Immature natural killer cell (primary cell): Measurements from ENCODE around the gene ELP5. TPM values are rescaled to one million over a fixed set of nuclear protein-coding genes. Genes with fewer than 3 reads are reported as not detected.

Experiments used
- DNase-seq, 3 donors: peaks; one replicate each; pipeline ENCODE4 v3.0.0; 2022; ENCODE audit warnings: mixed read lengths in 1 of 3
- H3K27ac Mint-ChIP-seq, 6 donors: one replicate each; pipeline ENCODE4 v1.8.0; 2020; ENCODE audit warnings: mixed read lengths in 6 of 6, mild to moderate bottlenecking in 5 of 6, inconsistent platforms in 4 of 6, moderate library complexity in 3 of 6
- H3K27me3 Mint-ChIP-seq, 3 donors: one replicate each; pipeline ENCODE4 v1.8.0; 2020 to 2021; ENCODE audit warnings: low read depth in 3 of 3, mild to moderate bottlenecking in 3 of 3, mixed read lengths in 3 of 3, moderate library complexity in 3 of 3, inconsistent platforms in 1 of 3
- H3K36me3 Mint-ChIP-seq, 3 donors: one replicate each; pipeline ENCODE4 v1.8.0; 2020; ENCODE audit warnings: mixed read lengths in 3 of 3, inconsistent platforms in 2 of 3, mild to moderate bottlenecking in 2 of 3
- H3K4me1 Mint-ChIP-seq, 2 donors: one replicate each; pipeline ENCODE4 v1.8.0; 2020; ENCODE audit warnings: inconsistent platforms in 2 of 2, mild to moderate bottlenecking in 2 of 2, mixed read lengths in 2 of 2, moderate library complexity in 1 of 2
- H3K4me3 Mint-ChIP-seq, 5 donors: one replicate each; pipeline ENCODE4 v1.8.0; 2020; ENCODE audit warnings: mild to moderate bottlenecking in 5 of 5, mixed read lengths in 5 of 5, inconsistent platforms in 3 of 5, moderate library complexity in 3 of 5
- H3K9me3 Mint-ChIP-seq, 6 donors: one replicate each; pipeline ENCODE4 v1.8.0; 2020; ENCODE audit warnings: mild to moderate bottlenecking in 6 of 6, mixed read lengths in 6 of 6, inconsistent platforms in 4 of 6, moderate library complexity in 3 of 6
- polyA plus RNA-seq, 3 donors: library from polyadenylated mRNA; unstranded; fragments of 300-500 nt; fragmentation: Illumina TruSeq; gene quantifications; one replicate each; pipeline ENCODE4 v1.2.3, GENCODE V29; 2021

ELP5 gene
- polyA plus RNA-seq, 3 donors from 2014 or later = 65.0 to 108 (median 89.0) TPM

- DNase-seq = no peak
- Mint-ChIP-seq H3K4me3 (peak overlapping the region; percentile 60 to 93 (median 90)), H3K4me1 (peaks cover 32% of the 10 kb centered on the region in 2 donors), H3K36me3 (peaks cover 4 to 8% (median 5%) of the 10 kb centered on the region in 3 donors), H3K27ac (peak overlapping the region; percentile 83 to 95 (median 90)), H3K27me3 (peaks cover 0 to 5% (median 3%) of the 10 kb centered on the region in 3 donors), H3K9me3 (no peaks in the 10 kb centered on the region)
Observed at GRCh38 chr17:7221278-7222092, 30.5 kb upstream of the ELP5 start.

- peak overlapping the region in 2 of 5 donors; percentile 24 to 33 for H3K4me3 Mint-ChIP-seq
- H3K27me3 Mint-ChIP-seq = peaks cover 0 to 3% (median 3%) of the 10 kb centered on the region in 3 donors
- peaks cover 28% of the 10 kb centered on the region in 2 donors for H3K4me1 Mint-ChIP-seq
- H3K27ac Mint-ChIP-seq = peak overlapping the region in 2 of 6 donors; percentile 34 to 90
- DNase-seq = no peak
- H3K36me3 Mint-ChIP-seq = peaks cover 4 to 8% (median 5%) of the 10 kb centered on the region in 3 donors
- H3K9me3 Mint-ChIP-seq = no peaks in the 10 kb centered on the region
Observed at GRCh38 chr17:7222093-7222971, 29.7 kb upstream of the ELP5 start.

DNA sequence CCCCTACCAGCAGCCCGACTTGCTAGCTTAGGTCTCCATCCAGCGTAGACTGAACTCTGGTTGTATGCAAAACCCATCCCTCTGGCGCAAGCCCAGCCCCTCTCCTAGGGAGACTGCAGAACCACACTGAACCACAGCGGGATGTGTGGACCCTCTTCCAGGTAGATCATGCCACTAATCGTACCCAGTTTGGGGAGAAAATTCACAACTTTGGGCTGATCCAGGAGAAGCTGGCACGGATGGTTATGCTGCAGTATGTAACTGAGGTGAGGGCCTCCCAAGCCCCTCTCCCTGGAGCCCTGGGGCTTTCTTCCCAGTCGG is 29.1 kb upstream of the ELP5 start:
- H3K4me3 Mint-ChIP-seq = no peak overlapping the region
- no peak for DNase-seq
- no peaks in the 10 kb centered on the region for H3K9me3 Mint-ChIP-seq
- peaks cover 0 to 3% (median 2%) of the 10 kb centered on the region in 3 donors for H3K27me3 Mint-ChIP-seq
- H3K27ac Mint-ChIP-seq = no peak overlapping the region
- peaks cover 27 to 28% of the 10 kb centered on the region in 2 donors for H3K4me1 Mint-ChIP-seq
- H3K36me3 Mint-ChIP-seq = peaks cover 4 to 10% (median 6%) of the 10 kb centered on the region in 3 donors

DNA sequence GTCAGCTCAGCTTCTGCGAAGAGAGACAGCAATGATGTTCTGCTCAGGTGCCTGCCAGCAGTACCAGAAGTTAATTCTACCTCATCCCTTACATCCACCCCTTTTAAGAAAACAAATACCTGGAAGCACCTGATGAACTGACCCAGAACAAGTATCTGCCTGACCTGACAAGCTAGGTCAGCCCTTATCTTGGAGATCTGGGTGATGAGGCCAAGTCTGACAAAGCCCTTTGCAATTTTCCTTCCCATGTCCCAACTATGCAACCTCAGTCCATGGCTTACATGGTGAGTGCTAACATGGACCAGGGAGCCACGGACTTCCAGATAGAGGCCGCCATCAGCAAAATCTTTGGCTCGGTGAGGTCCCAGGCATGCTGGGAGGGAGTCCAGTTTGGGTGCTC is 28.6 kb upstream of the ELP5 start:
- no peaks in the 10 kb centered on the region for H3K9me3 Mint-ChIP-seq
- peaks cover 7 to 14% (median 10%) of the 10 kb centered on the region in 3 donors for H3K36me3 Mint-ChIP-seq
- no peak for DNase-seq
- peaks cover 0 to 3% (median 2%) of the 10 kb centered on the region in 3 donors for H3K27me3 Mint-ChIP-seq
- no peak overlapping the region for H3K4me3 Mint-ChIP-seq
- no peak overlapping the region for H3K27ac Mint-ChIP-seq
- peaks cover 27 to 28% of the 10 kb centered on the region in 2 donors for H3K4me1 Mint-ChIP-seq

DNA sequence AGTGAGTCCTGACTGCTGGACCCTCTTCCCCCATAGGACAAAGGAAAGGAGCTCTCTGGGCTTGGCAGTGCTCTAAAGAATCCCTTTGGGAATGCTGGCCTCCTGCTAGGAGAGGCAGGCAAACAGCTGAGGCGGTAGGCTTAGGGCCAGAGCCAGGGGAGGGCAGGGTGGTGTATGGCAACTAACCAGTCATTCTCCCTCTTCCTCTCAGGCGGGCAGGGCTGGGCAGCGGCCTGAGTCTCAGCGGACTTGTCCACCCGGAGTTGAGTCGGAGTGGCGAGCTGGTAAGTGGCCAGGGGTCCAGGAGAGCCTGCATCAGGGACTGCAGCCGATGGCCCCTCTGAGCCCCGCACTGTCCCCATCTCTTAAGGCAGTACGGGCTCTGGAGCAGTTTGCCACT is 27.9 kb upstream of the ELP5 start:
- H3K27me3 Mint-ChIP-seq = peaks cover 0 to 3% (median 2%) of the 10 kb centered on the region in 3 donors
- H3K27ac Mint-ChIP-seq = peak overlapping the region in 1 of 6 donors; percentile 59
- peaks cover 7 to 14% (median 10%) of the 10 kb centered on the region in 3 donors for H3K36me3 Mint-ChIP-seq
- no peak overlapping the region for H3K4me3 Mint-ChIP-seq
- DNase-seq = no peak
- no peaks in the 10 kb centered on the region for H3K9me3 Mint-ChIP-seq
- H3K4me1 Mint-ChIP-seq = peaks cover 22 to 25% of the 10 kb centered on the region in 2 donors

- Mint-ChIP-seq H3K4me3 (no peak overlapping the region), H3K27ac (no peak overlapping the region), H3K4me1 (peaks cover 17 to 19% of the 10 kb centered on the region in 2 donors), H3K36me3 (peaks cover 7 to 14% (median 10%) of the 10 kb centered on the region in 3 donors), H3K9me3 (no peaks in the 10 kb centered on the region), H3K27me3 (peaks cover 0 to 3% (median 0%) of the 10 kb centered on the region in 3 donors)
- no peak for DNase-seq
Observed at GRCh38 chr17:7224661-7225111, 27.3 kb upstream of the ELP5 start.

GRCh38 chr17:7225711-7226331 is 26.2 kb upstream of the ELP5 start:
- peaks cover 0 to 3% (median under 1%) of the 10 kb centered on the region in 3 donors for H3K27me3 Mint-ChIP-seq
- DNase-seq = no peak
- H3K4me3 Mint-ChIP-seq = no peak overlapping the region
- H3K4me1 Mint-ChIP-seq = peaks cover 8 to 10% of the 10 kb centered on the region in 2 donors
- no peaks in the 10 kb centered on the region for H3K9me3 Mint-ChIP-seq
- H3K27ac Mint-ChIP-seq = no peak overlapping the region
- H3K36me3 Mint-ChIP-seq = peaks cover 9 to 19% (median 10%) of the 10 kb centered on the region in 3 donors

GRCh38 chr17:7226721-7227710 is 25.0 kb upstream of the ELP5 start:
- Mint-ChIP-seq H3K4me3 (no peak overlapping the region), H3K36me3 (peaks cover 11 to 21% (median 12%) of the 10 kb centered on the region in 3 donors)

GRCh38 chr17:7228920-7229319 is 23.1 kb upstream of the ELP5 start:
- Mint-ChIP-seq H3K27me3 (peaks cover 4 to 6% (median 5%) of the 10 kb centered on the region in 3 donors), H3K36me3 (peaks cover 8 to 18% (median 9%) of the 10 kb centered on the region in 3 donors), H3K4me1 (peaks cover 20 to 21% of the 10 kb centered on the region in 2 donors), H3K9me3 (no peaks in the 10 kb centered on the region), H3K4me3 (no peak overlapping the region), H3K27ac (no peak overlapping the region)
- no peak for DNase-seq

More at GRCh38 chr17:7226721-7227710, 25.0 kb upstream of the ELP5 start:
- DNase-seq = no peak
- no peaks in the 10 kb centered on the region for H3K9me3 Mint-ChIP-seq
- peaks cover 3 to 5% of the 10 kb centered on the region in 2 donors for H3K4me1 Mint-ChIP-seq
- H3K27me3 Mint-ChIP-seq = peaks cover 0 to 5% (median 2%) of the 10 kb centered on the region in 3 donors
- peak overlapping the region in 1 of 6 donors; percentile 23 for H3K27ac Mint-ChIP-seq

GRCh38 chr17:7229504-7229903 is 22.5 kb upstream of the ELP5 start:
- Mint-ChIP-seq H3K4me1 (peaks cover 24 to 25% of the 10 kb centered on the region in 2 donors), H3K36me3 (peaks cover 7 to 16% (median 9%) of the 10 kb centered on the region in 3 donors), H3K9me3 (no peaks in the 10 kb centered on the region), H3K27ac (no peak overlapping the region), H3K27me3 (peaks cover 7 to 12% (median 9%) of the 10 kb centered on the region in 3 donors), H3K4me3 (no peak overlapping the region)
- no peak for DNase-seq

GRCh38 chr17:7232114-7232513 is 19.9 kb upstream of the ELP5 start:
- Mint-ChIP-seq H3K4me1 (peaks cover 43 to 50% of the 10 kb centered on the region in 2 donors), H3K27me3 (peaks cover 6 to 15% (median 11%) of the 10 kb centered on the region in 3 donors), H3K9me3 (no peaks in the 10 kb centered on the region), H3K27ac (peak overlapping the region in 1 of 6 donors; percentile 37), H3K36me3 (peaks cover 7 to 26% (median 9%) of the 10 kb centered on the region in 3 donors), H3K4me3 (peak overlapping the region in 4 of 5 donors; percentile 6 to 93 (median 16))
- DNase-seq = no peak

DNA sequence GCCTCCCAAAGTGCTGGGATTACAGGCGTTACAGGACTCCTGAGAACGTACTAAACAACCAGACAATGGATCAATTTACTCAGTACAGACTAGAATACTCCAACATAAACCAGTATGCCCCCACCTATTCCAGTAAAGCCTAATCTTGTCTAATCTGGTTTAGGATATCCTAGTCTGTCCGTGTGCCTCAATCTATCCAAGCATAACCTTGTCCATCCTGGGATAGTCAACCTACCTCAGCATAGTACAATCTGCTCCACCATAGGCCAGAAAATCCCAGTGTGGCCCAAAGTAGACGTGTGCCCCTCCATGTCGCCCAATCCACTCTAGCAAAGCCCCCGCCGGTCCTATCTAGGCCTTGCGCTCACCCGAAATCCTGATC is 18.3 kb upstream of the ELP5 start:
- Mint-ChIP-seq H3K4me3 (peak overlapping the region; percentile 88 to 98 (median 92)), H3K27ac (peak overlapping the region; percentile 86 to 93 (median 87)), H3K27me3 (peaks cover 6 to 18% (median 12%) of the 10 kb centered on the region in 3 donors), H3K4me1 (peaks cover 45 to 55% of the 10 kb centered on the region in 2 donors), H3K36me3 (peaks cover 4 to 21% (median 4%) of the 10 kb centered on the region in 3 donors), H3K9me3 (no peaks in the 10 kb centered on the region)
- DNase-seq = no peak
